Posterior vena cava (tissue), 2 donors: ENCODE measurements around the gene CHST11. TPM values are rescaled to one million over a fixed set of nuclear protein-coding genes. Genes with fewer than 3 reads are reported as not detected.

Experiments
- DNase-seq: peaks from one replicate; pipeline ENCODE4 v3.0.0-alpha.2; 2020; ENCODE audit warnings: low spot score
- intact Hi-C, 2 donors: fragments of 100-400 bp; cut with DNase I; formaldehyde crosslinking; loops; one replicate each; pipeline versions ENCODE4 v1.14.1 to v1.14.2; 2022 to 2023
- total RNA-seq, 2 donors: library from RNA; stranded (reverse); fragmentation: NEBNext Ultra II Directional; extraction: Animal tissue kit (Norgen Biotek cat#: 25700); gene quantifications; one replicate each; pipeline ENCODE4 v1.2.1, GENCODE V29; 2021
- donor health status: DM: yes; HTN: yes; CAD: no.
- donor health status: DM: yes; HTN: yes; CAD: no.

The CHST11 gene
- total RNA-seq, 2 donors from 2014 or later: 17.1 to 17.4 TPM

- intact Hi-C loops: no loop called here
These were observed 289.8 kb downstream of the CHST11 start for GRCh38 chr12:104746467-104747088.

GRCh38 chr12:104747330-104747729, 290.6 kb downstream of the CHST11 start:
- DNase-seq: no peak
- intact Hi-C loops: no loop called here

More at GRCh38 chr12:104746467-104747088, 289.8 kb downstream of the CHST11 start:
- no peak for DNase-seq

- DNase-seq: no peak
- intact Hi-C loops: no loop called here
These were observed 291.2 kb downstream of the CHST11 start for GRCh38 chr12:104747955-104748354.

GRCh38 chr12:104748356-104748755, 291.6 kb downstream of the CHST11 start:
- peak; percentile 47 for DNase-seq
- intact Hi-C loops: no loop called here

GRCh38 chr12:104748790-104749189, 292.0 kb downstream of the CHST11 start:
- intact Hi-C loops: no loop called here
- DNase-seq: peak; percentile 55

GRCh38 chr12:104749545-104749944, 292.8 kb downstream of the CHST11 start:
- intact Hi-C loops: no loop called here
- no peak for DNase-seq

GRCh38 chr12:104750061-104750460, 293.3 kb downstream of the CHST11 start:
- intact Hi-C loops: no loop called here
- peak; percentile 40 for DNase-seq

GRCh38 chr12:104751120-104751519, 294.4 kb downstream of the CHST11 start:
- intact Hi-C loops: no loop called here
- no peak for DNase-seq

- no peak for DNase-seq
- intact Hi-C loops: no loop called here
These were observed 294.8 kb downstream of the CHST11 start for GRCh38 chr12:104751594-104751993.

GRCh38 chr12:104752016-104752415, 295.3 kb downstream of the CHST11 start:
- intact Hi-C loops: no loop called here
- DNase-seq: peak; percentile 43

GRCh38 chr12:104752881-104753280, 296.1 kb downstream of the CHST11 start:
- no peak for DNase-seq
- intact Hi-C loops: no loop called here

GRCh38 chr12:104756901-104757300, 300.2 kb downstream of the CHST11 start:
- intact Hi-C loops: no loop called here

GRCh38 chr12:104758771-104759170, 302.0 kb downstream of the CHST11 start:
- intact Hi-C loops: no loop called here
- DNase-seq: no peak

More at GRCh38 chr12:104756901-104757300, 300.2 kb downstream of the CHST11 start:
- no peak for DNase-seq

GRCh38 chr12:104761091-104761490, 304.3 kb downstream of the CHST11 start:
- DNase-seq: no peak

GRCh38 chr12:104761611-104762010, 304.9 kb downstream of the CHST11 start:
- no peak for DNase-seq
- intact Hi-C loops: no loop called here

More at GRCh38 chr12:104761091-104761490, 304.3 kb downstream of the CHST11 start:
- intact Hi-C loops: no loop called here

GRCh38 chr12:104763168-104763805, 306.5 kb downstream of the CHST11 start:
- DNase-seq: no peak
- intact Hi-C loops: no loop called here

GRCh38 chr12:104764225-104765091, 307.7 kb downstream of the CHST11 start:
- no peak for DNase-seq
- intact Hi-C loops: no loop called here

GRCh38 chr12:104767261-104767660, 310.5 kb downstream of the CHST11 start:
- intact Hi-C loops: no loop called here

GRCh38 chr12:104768033-104768432, 311.3 kb downstream of the CHST11 start:
- DNase-seq: no peak
- intact Hi-C loops: no loop called here

More at GRCh38 chr12:104767261-104767660, 310.5 kb downstream of the CHST11 start:
- DNase-seq: no peak

GRCh38 chr12:104769144-104769561, 312.4 kb downstream of the CHST11 start:
- intact Hi-C loops: no loop called here
- DNase-seq: no peak
